Neuronal stem cell (in vitro differentiated cells): ENCODE measurements around the gene ASPM.
"Not testable (repeated sequence)": the region's sequence is repeated elsewhere in the genome, so short reads cannot be mapped to it uniquely, and the experiment has no call there.

ENCODE experiments used
- DNase-seq: peaks from one replicate; pipeline ENCODE4 v3.0.0-alpha.2; 2013; ENCODE audit warnings: low spot score
- H2AFZ ChIP-seq: one replicate; pipeline ENCODE4 v1.6.1; 2013; ENCODE audit warnings: mild to moderate bottlenecking, low read length, inconsistent platforms
- H2AK5ac ChIP-seq: 2 replicates; pipeline ENCODE4 v1.6.1; 2013; ENCODE audit warnings: low read depth, mild to moderate bottlenecking, inconsistent platforms, low read length, moderate library complexity, mixed read lengths
- H2BK120ac ChIP-seq: 2 replicates; pipeline ENCODE4 v1.6.1; 2013; ENCODE audit warnings: low read depth, mild to moderate bottlenecking, inconsistent platforms, low read length, moderate library complexity, mixed read lengths
- H2BK12ac ChIP-seq: one replicate; pipeline ENCODE4 v1.6.1; 2013; ENCODE audit warnings: low read length, inconsistent platforms
- H2BK15ac ChIP-seq: 2 replicates; pipeline ENCODE4 v1.6.1; 2013; ENCODE audit warnings: mild to moderate bottlenecking, low read length, inconsistent platforms, mixed read lengths
- H2BK5ac ChIP-seq: one replicate; pipeline ENCODE4 v1.6.1; 2013; ENCODE audit warnings: inconsistent platforms, mild to moderate bottlenecking, low read length, moderate library complexity
- H3K14ac ChIP-seq: one replicate; pipeline ENCODE4 v1.6.1; 2013; ENCODE audit warnings: low read length, inconsistent platforms
- H3K18ac ChIP-seq: 2 replicates; pipeline ENCODE4 v1.6.1; 2013; ENCODE audit warnings: low read length, inconsistent platforms
- H3K23ac ChIP-seq: 2 replicates; pipeline ENCODE4 v1.6.1; 2013; ENCODE audit warnings: low read depth, mild to moderate bottlenecking, mixed read lengths, low read length, inconsistent platforms; ENCODE audit not compliant: poor library complexity
- H3K27ac ChIP-seq: replicated peaks from 3 replicates; pipeline ENCODE4 v1.5.1; 2013; ENCODE audit warnings: low read length, inconsistent platforms
- H3K27me3 ChIP-seq, 3 experiments: 2 replicates each; pipeline ENCODE4 v1.6.1; 2013; ENCODE audit warnings: low read length in 3 of 3, mild to moderate bottlenecking in 2 of 3, inconsistent platforms in 1 of 3, low read depth in 1 of 3, mixed read lengths in 1 of 3, moderate library complexity in 1 of 3; ENCODE audit not compliant: control insufficient read depth in 3 of 3, insufficient read depth in 3 of 3
- H3K36me3 ChIP-seq, 2 donors: replicated peaks in 1 of 2; 2 replicates each; pipeline ENCODE4 v1.6.1; 2013; ENCODE audit warnings: low read length in 2 of 2; ENCODE audit not compliant: control insufficient read depth in 2 of 2, insufficient read depth in 2 of 2
- H3K4ac ChIP-seq: 2 replicates; pipeline ENCODE4 v1.6.1; 2013; ENCODE audit warnings: inconsistent platforms, mild to moderate bottlenecking, low read length, moderate library complexity
- H3K4me1 ChIP-seq, 2 donors: 1 replicate in 1 of 2; 2 replicates in 1 of 2; pipeline ENCODE4 v1.6.1; 2013; ENCODE audit warnings: low read length in 2 of 2, low read depth in 1 of 2; ENCODE audit not compliant: control insufficient read depth in 2 of 2, insufficient read depth in 1 of 2
- H3K4me2 ChIP-seq: one replicate; pipeline ENCODE4 v1.6.1; 2013; ENCODE audit warnings: mild to moderate bottlenecking, low read length, inconsistent platforms; ENCODE audit not compliant: insufficient read depth, poor library complexity, severe bottlenecking
- H3K4me3 ChIP-seq, 2 donors: 2 replicates each; pipeline ENCODE4 v1.5.1; 2013; ENCODE audit warnings: low read length in 2 of 2, mild to moderate bottlenecking in 2 of 2, inconsistent platforms in 1 of 2, moderate library complexity in 1 of 2
- H3K79me1 ChIP-seq: one replicate; pipeline ENCODE4 v1.6.1; 2013; ENCODE audit warnings: low read depth, mild to moderate bottlenecking, inconsistent platforms, low read length, moderate library complexity
- H3K9ac ChIP-seq: one replicate; pipeline ENCODE4 v1.6.1; 2013; ENCODE audit warnings: mild to moderate bottlenecking, low read depth, low read length, inconsistent platforms; ENCODE audit not compliant: poor library complexity
- H3K9me3 ChIP-seq, 2 donors: replicated peaks in 1 of 2; 2 replicates each; pipeline versions ENCODE3 to v1.6.1; 2013; ENCODE audit warnings: low read length in 2 of 2, mild to moderate bottlenecking in 2 of 2, inconsistent platforms in 1 of 2, low read depth in 1 of 2, mixed read lengths in 1 of 2, moderate library complexity in 1 of 2; ENCODE audit not compliant: control insufficient read depth in 2 of 2, insufficient read depth in 1 of 2
- H4K8ac ChIP-seq: one replicate; pipeline ENCODE4 v1.6.1; 2013; ENCODE audit warnings: low read depth, mild to moderate bottlenecking, inconsistent platforms, low read length, moderate library complexity
- H4K91ac ChIP-seq: one replicate; pipeline ENCODE4 v1.6.1; 2013; ENCODE audit warnings: low read length, low read depth, mild to moderate bottlenecking, inconsistent platforms; ENCODE audit not compliant: poor library complexity
- WGBS, 2 donors: extraction: QIAGEN DNeasy Blood & Tissue Kit; methylation state at CpG; one replicate each; pipeline ENCODE4 v1.1.7; 2013; ENCODE audit warnings: missing lambda C conversion rate in 2 of 2, mixed read lengths in 1 of 2; ENCODE audit not compliant: insufficient read length in 2 of 2, insufficient replicate concordance in 1 of 2; ENCODE audit errors: extremely low coverage in 2 of 2; 5-methylcytosine and 5-hydroxymethylcytosine counted together

The ASPM gene

GRCh38 chr1:197042676-197043341 is 103.7 kb downstream of the ASPM start:
- DNase-seq, result no peak
- H2BK12ac ChIP-seq, result no peak overlapping the region

GRCh38 chr1:197041486-197042353 is 104.7 kb downstream of the ASPM start:
- H3K18ac ChIP-seq, result no peak overlapping the region
- no peak overlapping the region for H3K27ac ChIP-seq
- H3K14ac ChIP-seq, result no peak overlapping the region
- H2BK15ac ChIP-seq, result no peak overlapping the region
- no peaks in the 10 kb centered on the region for H3K9me3 ChIP-seq
- no peak overlapping the region for H3K9ac ChIP-seq
- H2BK120ac ChIP-seq, result no peak overlapping the region
- no peaks in the 10 kb centered on the region for H3K36me3 ChIP-seq
- H2BK5ac ChIP-seq, result no peak overlapping the region
- no peak overlapping the region for H4K8ac ChIP-seq
- H2AFZ ChIP-seq, result no peak overlapping the region
- no peak overlapping the region for H3K4ac ChIP-seq
- H3K27me3 ChIP-seq, result no peaks in the 10 kb centered on the region
- H3K79me1 ChIP-seq, result no peaks in the 10 kb centered on the region
- no peak overlapping the region for H2AK5ac ChIP-seq
- DNase-seq, result no peak
- H2BK12ac ChIP-seq, result no peak overlapping the region
- no peaks in the 10 kb centered on the region for H3K4me1 ChIP-seq
- H3K23ac ChIP-seq, result no peak overlapping the region
- H3K4me2 ChIP-seq, result no peak overlapping the region
- no peak overlapping the region for H3K4me3 ChIP-seq
- no peak overlapping the region for H4K91ac ChIP-seq
- no CpG with 5 or more reads among the region's 7 CpGs for WGBS, 2 donors

More at GRCh38 chr1:197042676-197043341, 103.7 kb downstream of the ASPM start:
- no peaks in the 10 kb centered on the region for H3K36me3 ChIP-seq
- H3K9me3 ChIP-seq, result no peaks in the 10 kb centered on the region
- no peaks in the 10 kb centered on the region for H3K4me1 ChIP-seq
- H3K14ac ChIP-seq, result no peak overlapping the region
- H3K79me1 ChIP-seq, result no peaks in the 10 kb centered on the region
- H2AK5ac ChIP-seq, result no peak overlapping the region
- no peak overlapping the region for H3K9ac ChIP-seq
- WGBS, 2 donors, result no CpG with 5 or more reads among the region's 4 CpGs
- no peak overlapping the region for H3K27ac ChIP-seq
- no peak overlapping the region for H3K4ac ChIP-seq
- H3K18ac ChIP-seq, result no peak overlapping the region
- no peak overlapping the region for H2BK15ac ChIP-seq
- no peak overlapping the region for H2BK5ac ChIP-seq
- H2BK120ac ChIP-seq, result no peak overlapping the region
- H3K4me3 ChIP-seq, result no peak overlapping the region
- no peak overlapping the region for H2AFZ ChIP-seq
- H3K27me3 ChIP-seq, result no peaks in the 10 kb centered on the region
- no peak overlapping the region for H4K8ac ChIP-seq
- no peak overlapping the region for H3K4me2 ChIP-seq
- H3K23ac ChIP-seq, result no peak overlapping the region
- H4K91ac ChIP-seq, result no peak overlapping the region

- WGBS, 2 donors, result no CpG with 5 or more reads among the region's 3 CpGs
- no peak overlapping the region for H3K27ac ChIP-seq
These were observed 109.6 kb downstream of the ASPM start for GRCh38 chr1:197036861-197037260.

GRCh38 chr1:197034631-197035339 is 111.7 kb downstream of the ASPM start:
- H3K18ac ChIP-seq, H3K9ac ChIP-seq, H3K4ac ChIP-seq, H3K4me1 ChIP-seq, H2BK12ac ChIP-seq, DNase-seq, H2BK120ac ChIP-seq, H2AK5ac ChIP-seq, H3K36me3 ChIP-seq, H4K8ac ChIP-seq, H2AFZ ChIP-seq, H2BK15ac ChIP-seq, H3K4me2 ChIP-seq, H3K4me3 ChIP-seq, H4K91ac ChIP-seq, H3K23ac ChIP-seq, H3K14ac ChIP-seq, H3K79me1 ChIP-seq, H3K27ac ChIP-seq, H3K9me3 ChIP-seq, H3K27me3 ChIP-seq, H2BK5ac ChIP-seq: not testable (repeated sequence)
- WGBS, 2 donors, result no CpG with 5 or more reads among the region's 6 CpGs

More at GRCh38 chr1:197036861-197037260, 109.6 kb downstream of the ASPM start:
- Histone ChIP-seq H3K23ac (no peak overlapping the region), H3K4me3 (no peak overlapping the region), H4K91ac (no peak overlapping the region), H3K14ac (no peak overlapping the region), H2BK15ac (no peak overlapping the region), H3K9ac (no peak overlapping the region), H3K4me2 (no peak overlapping the region), H2BK5ac (no peak overlapping the region), H3K79me1 (no peaks in the 10 kb centered on the region), H2BK12ac (no peak overlapping the region), H2AFZ (no peak overlapping the region), H3K18ac (no peak overlapping the region), H3K27me3 (no peaks in the 10 kb centered on the region), H4K8ac (no peak overlapping the region), H2BK120ac (no peak overlapping the region), H3K4me1 (no peaks in the 10 kb centered on the region), H3K9me3 (no peaks in the 10 kb centered on the region), H3K4ac (no peak overlapping the region), H3K36me3 (no peaks in the 10 kb centered on the region), H2AK5ac (no peak overlapping the region)
- no peak for DNase-seq
